ENCODE results near the gene IL1RN.

- no peak for TF ChIP-seq TAF1 (IDR thresholded peaks at IDR 0.05; ENCODE audit: low read depth, low read length)
- TF ChIP-seq BRCA1 (IDR thresholded peaks at IDR 0.05; ENCODE audit: low read depth, low read length): no peak
- TF ChIP-seq SP1 (IDR thresholded peaks at IDR 0.05; ENCODE audit: low read depth, low read length): no peak
- TF ChIP-seq POLR2A (IDR thresholded peaks at IDR 0.05; ENCODE audit: control extremely low read depth in 1 of 2, low read depth in 2 of 2, low read length in 2 of 2): no peak
- TF ChIP-seq POLR2AphosphoS5 (IDR thresholded peaks at IDR 0.05; ENCODE audit: low read depth, low read length): no peak
- TF ChIP-seq HDAC2 (IDR thresholded peaks at IDR 0.05; ENCODE audit: borderline replicate concordance in 1 of 2, low read depth in 2 of 2, low read length in 2 of 2): no peak
- TF ChIP-seq TEAD4 (IDR thresholded peaks at IDR 0.05; ENCODE audit: low read depth, low read length): no peak
- no peak for TF ChIP-seq JUN (IDR thresholded peaks at IDR 0.05; ENCODE audit: low read depth, low read length)
- no peak for TF ChIP-seq BACH1 (IDR thresholded peaks at IDR 0.05; ENCODE audit: low read length)
- TF ChIP-seq ATF2 (IDR thresholded peaks at IDR 0.05; ENCODE audit: low read length): no peak
These were observed 14.1 kb downstream of the IL1RN start for GRCh38 chr2:113141451-113141850.

All from H1 (cell line).